ENCODE measurements around the gene ST6GALNAC3.

The ST6GALNAC3 gene

GRCh38 chr1:76209648-76210047 lies 135.1 kb downstream of the ST6GALNAC3 start:
- Histone ChIP-seq H3K27ac (no peak overlapping the region), H3K4me1 (peaks cover 0 to 7% (median 1%) of the 10 kb centered on the region in 4 donors), H3K27me3 (no peaks in the 10 kb centered on the region), H3K4me3 (no peak overlapping the region), H3K9me3 (no peaks in the 10 kb centered on the region), H3K36me3 (no peaks in the 10 kb centered on the region)
- no peak for DNase-seq
- intact Hi-C loops (cut with DNase I; ENCODE audit: low total_unique reads): no loop called here
- no peak for TF ChIP-seq CTCF (IDR thresholded peaks at IDR 0.05)

GRCh38 chr1:76210160-76210559 lies 135.6 kb downstream of the ST6GALNAC3 start:
- intact Hi-C loops (cut with DNase I; ENCODE audit: low total_unique reads): no loop called here

GRCh38 chr1:76218888-76219287 lies 144.3 kb downstream of the ST6GALNAC3 start:
- H3K36me3 ChIP-seq: no peaks in the 10 kb centered on the region
- no peak for TF ChIP-seq CTCF (IDR thresholded peaks at IDR 0.05)
- DNase-seq: no peak
- H3K4me1 ChIP-seq: no peaks in the 10 kb centered on the region
- no peaks in the 10 kb centered on the region for H3K9me3 ChIP-seq
- H3K27ac ChIP-seq: no peak overlapping the region
- no peaks in the 10 kb centered on the region for H3K27me3 ChIP-seq
- intact Hi-C loops (cut with DNase I; ENCODE audit: low total_unique reads): no loop called here
- no peak overlapping the region for H3K4me3 ChIP-seq

More at GRCh38 chr1:76210160-76210559, 135.6 kb downstream of the ST6GALNAC3 start:
- DNase-seq: no peak
- Histone ChIP-seq H3K4me3 (no peak overlapping the region), H3K27ac (no peak overlapping the region), H3K9me3 (no peaks in the 10 kb centered on the region), H3K36me3 (no peaks in the 10 kb centered on the region), H3K27me3 (no peaks in the 10 kb centered on the region), H3K4me1 (peaks cover 0 to 7% (median 1%) of the 10 kb centered on the region in 4 donors)
- no peak for TF ChIP-seq CTCF (IDR thresholded peaks at IDR 0.05)

GRCh38 chr1:76219366-76219818 lies 144.8 kb downstream of the ST6GALNAC3 start:
- H3K4me1 ChIP-seq: no peaks in the 10 kb centered on the region
- no peak overlapping the region for H3K27ac ChIP-seq
- intact Hi-C loops (cut with DNase I; ENCODE audit: low total_unique reads): no loop called here
- DNase-seq: no peak
- no peaks in the 10 kb centered on the region for H3K9me3 ChIP-seq
- no peak for TF ChIP-seq CTCF (IDR thresholded peaks at IDR 0.05)
- H3K27me3 ChIP-seq: no peaks in the 10 kb centered on the region
- no peak overlapping the region for H3K4me3 ChIP-seq
- H3K36me3 ChIP-seq: no peaks in the 10 kb centered on the region

GRCh38 chr1:76224752-76225151 lies 150.2 kb downstream of the ST6GALNAC3 start:
- intact Hi-C loops (cut with DNase I; ENCODE audit: low total_unique reads): no loop called here
- no peaks in the 10 kb centered on the region for H3K9me3 ChIP-seq
- TF ChIP-seq CTCF (IDR thresholded peaks at IDR 0.05): no peak

GRCh38 chr1:76225526-76225925 lies 151.0 kb downstream of the ST6GALNAC3 start:
- H3K9me3 ChIP-seq: no peaks in the 10 kb centered on the region
- intact Hi-C loops (cut with DNase I; ENCODE audit: low total_unique reads): no loop called here
- TF ChIP-seq CTCF (IDR thresholded peaks at IDR 0.05): no peak
- H3K27ac ChIP-seq: no peak overlapping the region
- no peak overlapping the region for H3K4me3 ChIP-seq
- no peaks in the 10 kb centered on the region for H3K36me3 ChIP-seq
- no peak for DNase-seq
- no peaks in the 10 kb centered on the region for H3K27me3 ChIP-seq
- no peaks in the 10 kb centered on the region for H3K4me1 ChIP-seq

More at GRCh38 chr1:76224752-76225151, 150.2 kb downstream of the ST6GALNAC3 start:
- Histone ChIP-seq H3K27ac (no peak overlapping the region), H3K4me3 (no peak overlapping the region), H3K36me3 (no peaks in the 10 kb centered on the region), H3K27me3 (no peaks in the 10 kb centered on the region), H3K4me1 (no peaks in the 10 kb centered on the region)
- DNase-seq: no peak

Measured in tibial artery (tissue), 4 donors.